ENCODE results near the gene RPL29.

RPL29 gene

DNA sequence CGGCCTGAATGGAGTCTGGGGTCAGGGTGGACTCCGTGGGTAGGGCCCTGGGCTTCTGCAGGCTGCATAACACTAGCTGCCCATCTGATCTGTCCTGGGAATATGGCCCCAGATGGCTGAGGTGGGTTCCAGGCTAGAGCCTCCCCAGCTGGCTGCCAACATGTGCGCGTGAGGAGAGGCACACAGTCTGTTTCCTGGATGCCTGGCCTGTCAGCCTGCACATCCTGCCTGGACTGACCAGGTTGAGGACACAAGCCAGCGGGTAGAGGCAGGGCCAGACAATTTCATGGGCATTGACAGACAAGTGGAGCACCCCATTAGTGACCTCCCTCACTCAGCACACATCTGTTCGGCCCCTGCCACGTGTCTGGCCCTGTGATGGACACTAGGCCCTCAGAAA is 29.8 kb upstream of the RPL29 start:
- DNase-seq (ENCODE audit: low read depth in 2 of 2) = no peak

DNA sequence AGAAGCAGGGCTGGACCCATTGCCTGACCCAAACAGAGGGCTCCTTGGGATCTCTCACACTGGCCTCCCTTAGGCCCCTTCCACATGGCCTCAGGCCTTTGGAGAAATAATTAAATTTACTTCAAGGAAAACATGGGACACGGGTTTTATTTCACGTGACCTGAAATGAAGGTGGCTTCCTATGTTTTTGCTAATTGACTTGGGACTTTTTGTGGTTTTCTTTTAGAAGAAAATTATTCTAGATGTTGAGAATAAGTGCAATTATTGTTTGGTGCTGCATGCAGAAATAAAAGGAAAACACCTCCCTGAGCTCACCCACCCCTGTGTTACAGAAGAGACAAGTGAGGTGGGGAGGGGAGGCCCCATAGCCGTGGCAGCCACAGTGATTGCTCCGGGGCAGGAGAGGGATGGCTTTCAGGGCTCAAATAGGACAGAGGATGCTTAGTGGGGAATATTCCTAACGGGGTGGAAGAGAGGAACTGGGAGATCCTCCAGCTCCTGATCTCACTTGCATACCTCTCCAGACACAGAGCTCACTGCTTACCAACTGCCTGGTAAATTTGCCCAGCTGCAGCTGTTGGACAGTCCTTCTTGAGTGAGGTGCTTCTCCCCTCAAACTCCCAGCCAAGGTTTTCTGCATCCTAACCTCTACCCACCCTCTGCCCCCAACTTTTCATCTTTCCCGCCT is 29.2 kb upstream of the RPL29 start:
- no peak for DNase-seq (ENCODE audit: low read depth in 2 of 2)

DNA sequence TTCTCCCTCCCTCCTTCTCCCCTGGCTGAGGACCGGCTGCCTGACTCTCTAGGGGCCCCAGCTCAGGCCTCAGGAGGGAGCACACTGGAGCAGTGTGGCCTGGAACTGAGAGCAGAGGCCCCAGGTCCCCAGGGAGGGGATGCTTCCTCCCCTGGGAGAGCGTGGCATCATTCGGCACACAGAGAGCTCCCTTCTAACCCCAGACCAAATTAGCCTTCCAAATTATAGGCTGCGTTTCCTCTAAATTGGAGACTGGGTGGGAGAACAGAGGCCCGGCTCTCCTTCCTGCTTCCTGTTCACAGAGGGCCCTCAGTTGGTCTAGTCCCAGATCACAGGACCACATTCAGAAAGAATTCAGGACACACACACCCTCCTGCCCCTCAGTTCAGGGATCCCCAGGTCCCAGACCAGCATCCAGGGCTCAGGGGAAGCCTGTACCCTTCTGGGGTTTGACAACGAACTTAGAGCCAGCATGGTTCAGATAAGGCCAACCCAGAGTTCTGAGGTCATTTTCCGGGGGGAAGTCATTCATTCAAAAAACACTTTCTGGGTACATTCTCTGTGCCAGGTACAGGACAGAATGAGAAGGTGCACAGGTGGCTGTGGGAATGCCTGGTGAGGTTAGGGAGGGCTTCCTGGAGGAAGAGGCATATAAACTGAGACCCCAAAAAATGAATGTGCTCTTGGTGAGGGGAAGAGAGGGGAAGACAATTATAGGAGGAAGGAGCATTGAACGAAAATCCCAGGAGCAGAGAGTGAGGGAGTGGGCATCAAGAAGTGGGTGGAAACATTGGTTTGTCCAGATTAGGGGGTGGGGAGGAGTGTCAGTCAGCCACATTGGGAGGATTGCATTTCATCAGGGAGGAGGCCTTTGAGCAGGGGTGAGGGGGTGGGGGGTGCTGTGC is 28.4 kb upstream of the RPL29 start:
- no peak for DNase-seq (ENCODE audit: low read depth in 2 of 2)

DNA sequence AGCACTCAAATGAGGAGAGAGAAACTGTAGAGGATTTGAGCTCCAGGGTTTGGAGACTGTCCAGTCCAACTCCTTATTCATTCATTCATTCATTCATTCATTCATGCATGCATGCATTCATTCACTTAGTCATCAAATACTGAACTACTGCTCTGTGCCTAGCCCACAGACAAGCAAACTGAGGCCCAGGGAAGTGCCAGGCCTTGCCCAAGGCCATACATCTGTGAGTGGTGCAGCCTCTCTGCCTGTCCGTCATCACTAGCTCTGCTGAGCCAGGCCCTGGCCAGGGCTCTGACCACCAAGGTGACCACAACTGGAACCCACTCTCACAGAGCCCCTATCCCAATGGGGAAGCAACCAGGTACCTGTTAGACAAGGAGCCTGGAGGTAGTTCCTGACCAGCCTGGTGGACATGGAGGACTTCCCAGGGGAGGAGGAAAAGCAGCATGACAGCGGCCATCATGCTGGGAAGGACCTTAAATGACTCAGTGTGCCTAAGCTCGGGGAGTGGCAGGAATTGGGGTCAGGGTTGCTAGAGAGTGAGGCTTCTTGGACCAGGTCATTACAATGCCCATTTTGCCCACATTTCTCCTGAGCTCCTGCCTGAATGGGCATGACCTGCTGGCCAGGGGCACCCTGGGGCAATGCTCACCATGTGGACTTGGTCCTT is 27.5 kb upstream of the RPL29 start:
- DNase-seq (ENCODE audit: low read depth in 2 of 2) = no peak

DNA sequence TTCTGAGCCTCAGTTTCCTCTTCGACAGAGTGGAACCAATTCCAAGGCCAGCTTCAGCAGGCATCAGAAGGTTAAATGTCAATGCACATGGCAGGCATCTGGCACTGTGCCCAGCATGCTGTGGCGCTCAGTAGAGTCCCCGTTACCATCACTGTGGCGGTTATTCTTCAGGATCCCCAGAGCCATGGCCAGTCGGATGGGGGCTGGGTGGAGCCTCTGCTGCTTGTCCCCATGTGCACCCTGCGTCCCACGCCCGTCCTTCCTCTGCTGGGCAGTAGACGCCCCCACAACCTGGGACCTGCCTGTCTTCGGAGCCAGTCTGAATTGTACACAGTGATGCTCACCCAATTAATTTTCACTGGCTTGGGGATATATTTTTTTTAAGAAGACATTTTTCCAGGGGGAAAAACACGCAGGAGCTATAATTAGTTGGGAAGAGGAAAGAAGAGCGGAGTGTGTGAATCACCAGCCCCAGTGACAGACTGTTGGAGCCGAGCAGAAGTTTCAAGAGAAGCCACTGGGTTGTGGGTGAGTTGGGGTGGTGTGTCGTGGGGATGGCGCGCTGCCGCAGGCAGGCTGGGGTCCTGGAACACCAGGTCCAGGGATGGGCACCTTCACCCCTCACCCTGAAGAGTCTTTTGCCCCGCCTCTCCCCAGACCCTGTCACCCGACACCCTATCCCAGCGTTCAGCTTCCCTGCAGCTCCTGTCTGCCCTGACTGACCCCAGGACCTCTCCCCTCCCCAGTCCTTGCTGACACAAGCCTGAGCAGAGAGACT is 26.8 kb upstream of the RPL29 start:
- DNase-seq (ENCODE audit: low read depth in 2 of 2) = no peak

DNA sequence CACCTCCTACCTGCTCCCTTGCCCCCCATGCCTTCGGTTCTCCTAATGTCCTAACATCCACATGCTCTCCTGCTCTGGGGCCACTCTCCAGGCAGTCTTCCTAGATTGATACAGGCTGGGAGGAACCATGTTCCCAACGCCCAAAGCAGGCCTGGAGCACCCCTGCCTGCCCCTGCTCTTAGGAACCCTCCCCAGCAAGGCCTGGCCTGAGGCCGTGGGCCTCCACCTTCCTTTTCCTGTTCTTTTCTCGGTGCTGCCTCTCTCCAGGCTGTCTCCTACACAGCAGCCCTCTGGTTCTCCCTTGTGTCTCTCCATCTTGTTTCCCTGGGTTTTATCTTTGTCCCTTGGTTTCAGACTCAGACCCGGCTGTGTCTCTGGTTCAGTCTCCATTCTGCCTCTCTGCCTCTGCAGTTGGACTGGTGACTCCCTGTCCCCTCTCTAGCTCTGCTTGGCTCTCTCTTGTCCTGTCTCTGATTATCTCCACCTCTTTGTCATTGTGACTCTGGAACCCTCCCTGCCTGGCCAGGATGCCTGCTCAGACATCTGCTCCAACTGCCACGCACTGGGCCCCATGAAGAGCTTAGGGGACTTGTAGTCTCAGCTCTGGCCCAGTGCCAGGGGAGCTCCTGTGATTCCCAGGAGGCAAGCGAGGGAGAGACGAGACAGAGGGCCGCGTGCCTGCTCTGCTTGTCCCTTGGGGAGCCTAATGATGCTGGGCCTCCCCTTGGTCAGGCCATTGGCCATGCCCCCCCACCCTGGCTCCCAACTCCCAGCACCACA is 26.0 kb upstream of the RPL29 start:
- DNase-seq (ENCODE audit: low read depth in 2 of 2) = no peak

DNA sequence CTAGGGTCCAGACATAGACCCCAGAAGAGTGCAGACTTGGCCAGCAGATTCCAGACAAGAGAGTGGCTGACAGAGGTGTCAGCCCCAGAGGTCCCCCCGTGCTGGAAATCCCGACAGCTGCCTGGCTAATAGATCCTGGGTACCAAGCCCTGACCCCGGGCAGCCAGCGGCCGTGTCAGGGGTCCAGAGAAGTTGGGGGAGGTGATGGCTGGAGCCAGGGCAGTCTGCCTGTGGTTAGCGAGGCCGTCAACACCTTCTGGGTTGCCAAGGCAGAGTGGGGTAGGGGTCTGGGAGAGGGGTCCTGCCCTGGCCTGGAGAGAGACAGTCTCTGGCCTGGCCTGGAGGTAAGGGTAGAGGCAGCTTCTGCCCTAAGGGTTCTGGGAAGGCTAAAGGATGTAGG is 25.1 kb upstream of the RPL29 start:
- no peak for DNase-seq (ENCODE audit: low read depth in 2 of 2)

DNA sequence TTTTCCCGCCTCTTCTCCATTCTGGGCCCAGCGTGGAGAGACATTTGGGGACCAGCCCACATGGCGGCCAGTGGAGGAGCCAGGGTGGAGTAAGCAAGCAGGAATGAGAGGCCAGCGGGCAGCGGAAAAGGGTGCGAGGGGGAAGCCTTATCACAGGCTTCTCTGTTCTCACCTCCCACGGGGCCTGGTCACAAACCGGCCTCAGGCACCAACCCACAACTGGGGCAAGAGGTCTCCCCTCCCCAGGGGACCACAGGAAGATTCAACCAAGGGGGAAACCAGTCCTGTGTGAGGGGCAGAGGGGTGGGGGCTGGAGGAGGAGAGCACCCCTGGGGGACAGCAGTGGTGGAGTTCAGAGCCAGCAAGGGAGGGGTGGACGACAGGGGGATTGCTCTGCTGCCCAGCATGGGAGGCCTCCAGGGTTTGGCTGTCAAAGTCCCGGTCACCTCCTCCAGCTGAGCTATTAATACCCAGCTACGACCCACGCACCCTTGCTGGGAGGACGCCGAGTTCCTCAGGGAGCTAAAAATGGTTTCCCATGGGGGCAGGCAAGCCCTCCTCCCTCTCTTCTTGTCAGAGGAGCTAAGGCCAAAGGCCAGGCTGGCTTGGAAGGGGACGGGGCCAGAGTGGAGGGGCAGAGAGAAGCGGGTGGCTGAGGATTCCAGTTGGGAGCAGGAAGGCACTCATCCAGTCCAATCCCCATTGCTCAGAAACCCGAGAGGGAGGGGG is 23.8 kb upstream of the RPL29 start:
- no peak for DNase-seq (ENCODE audit: low read depth in 2 of 2)

DNA sequence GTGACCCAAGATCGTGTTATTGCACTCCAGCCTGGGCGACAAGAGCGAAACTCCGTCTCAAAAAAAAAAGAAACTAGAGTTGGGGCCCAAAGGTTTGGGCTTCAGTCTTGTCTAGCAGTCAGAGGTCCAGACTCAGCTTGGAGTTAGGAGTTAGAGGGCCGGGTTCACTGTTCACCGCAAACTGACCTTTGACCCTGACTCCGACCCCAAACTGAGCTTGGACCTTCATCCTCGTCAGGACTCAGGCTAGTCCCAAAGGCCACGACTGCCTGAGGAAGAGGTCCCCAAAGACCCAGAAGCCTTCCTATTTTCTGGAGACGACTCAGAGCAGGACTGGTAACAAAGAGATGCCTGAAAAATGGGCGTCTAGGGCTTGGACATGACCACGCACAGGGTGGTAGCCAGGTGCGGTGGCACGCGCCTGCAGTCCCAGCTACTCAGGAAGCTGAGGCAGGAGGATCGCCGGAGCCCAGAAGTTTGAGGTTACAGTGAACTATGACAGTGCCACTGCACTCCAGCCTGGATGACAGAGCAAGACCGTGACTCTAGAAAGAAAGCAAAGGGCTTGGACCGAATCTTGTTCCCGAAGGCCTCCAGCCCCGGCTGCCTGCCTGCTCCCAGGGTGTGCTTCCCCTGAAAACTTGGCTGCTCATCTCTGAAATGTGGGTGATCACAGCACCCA is 22.8 kb upstream of the RPL29 start:
- DNase-seq (ENCODE audit: low read depth in 2 of 2) = no peak

DNA sequence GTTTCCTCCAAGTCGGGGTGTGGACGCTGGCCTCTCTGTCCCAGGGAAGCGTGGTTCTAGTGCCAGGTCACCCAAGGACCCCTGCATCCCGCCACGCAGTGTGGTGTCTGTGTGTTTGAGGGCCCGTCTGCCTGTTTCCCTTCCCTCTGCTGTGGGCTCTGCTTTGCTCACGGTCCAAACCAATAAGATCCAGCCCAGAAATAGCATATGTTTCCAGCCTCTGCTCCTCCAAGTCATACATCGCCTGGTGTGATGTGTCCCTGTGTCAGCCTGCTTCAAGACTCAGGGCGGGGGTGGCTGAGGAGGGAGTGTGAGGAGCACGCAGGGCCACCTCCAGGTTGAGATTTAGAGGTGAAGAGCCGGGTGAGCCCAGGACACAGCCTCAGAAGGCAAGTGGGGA is 21.9 kb upstream of the RPL29 start:
- no peak for DNase-seq (ENCODE audit: low read depth in 2 of 2)

DNA sequence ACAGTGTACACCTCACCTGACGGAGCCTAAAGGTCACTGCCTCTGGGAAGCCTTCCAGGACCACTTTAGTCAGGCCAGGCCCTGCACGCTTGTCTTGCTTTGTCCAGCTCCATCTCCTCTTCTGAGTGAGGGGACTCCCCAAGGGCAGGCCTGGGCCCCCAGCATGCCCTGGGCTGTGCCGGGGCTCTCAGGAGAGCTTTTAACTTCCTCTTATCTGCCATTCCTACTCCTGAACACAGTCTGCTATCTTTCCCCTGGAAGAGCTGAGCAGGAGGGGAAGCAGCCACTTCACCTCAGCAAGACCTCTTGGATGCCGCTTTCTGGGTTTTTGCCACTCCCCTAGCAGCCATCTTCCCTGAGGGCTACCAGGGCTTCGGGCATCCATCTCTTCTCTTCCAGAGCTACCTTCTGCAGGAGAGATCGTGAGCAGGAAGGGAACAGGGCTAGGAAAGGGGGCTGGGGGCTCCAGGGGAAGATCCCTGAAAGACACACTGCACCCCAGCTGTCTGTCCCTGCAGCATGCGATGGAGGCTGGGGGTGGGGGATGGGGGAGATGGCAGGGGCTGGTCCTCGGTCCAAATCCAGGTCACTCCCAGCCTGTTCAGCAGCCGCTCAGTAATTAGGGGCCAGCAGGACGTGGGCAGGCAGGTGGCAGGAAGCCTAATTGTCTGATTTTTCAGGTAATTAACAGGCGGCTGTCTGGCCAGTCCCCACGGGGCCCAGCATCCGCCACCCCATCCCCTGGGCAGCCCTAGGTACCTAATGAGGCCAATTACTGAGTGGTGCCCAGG is 19.9 kb upstream of the RPL29 start:
- no peak for DNase-seq (ENCODE audit: low read depth in 2 of 2)

DNA sequence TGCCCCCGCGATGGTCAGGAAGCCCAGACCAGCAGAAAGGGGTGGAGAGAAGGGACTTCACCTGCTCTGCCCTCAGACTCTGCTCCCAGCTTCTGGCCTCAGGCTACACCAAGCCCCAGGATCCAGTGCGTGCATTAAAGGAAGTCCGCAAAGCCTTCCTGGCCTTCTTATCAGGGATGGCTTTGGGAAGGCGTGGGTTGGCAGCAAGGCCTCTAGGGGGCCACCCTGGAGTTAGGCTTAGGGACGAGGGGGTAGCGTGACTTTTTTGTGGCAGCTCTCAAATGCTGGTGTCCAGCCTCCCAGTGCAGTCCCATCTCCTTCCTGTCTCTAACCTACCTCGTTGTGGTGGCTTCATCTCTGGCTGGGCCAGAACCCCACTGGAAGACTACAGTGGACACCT is 18.9 kb upstream of the RPL29 start:
- no peak for DNase-seq (ENCODE audit: low read depth in 2 of 2)

DNA sequence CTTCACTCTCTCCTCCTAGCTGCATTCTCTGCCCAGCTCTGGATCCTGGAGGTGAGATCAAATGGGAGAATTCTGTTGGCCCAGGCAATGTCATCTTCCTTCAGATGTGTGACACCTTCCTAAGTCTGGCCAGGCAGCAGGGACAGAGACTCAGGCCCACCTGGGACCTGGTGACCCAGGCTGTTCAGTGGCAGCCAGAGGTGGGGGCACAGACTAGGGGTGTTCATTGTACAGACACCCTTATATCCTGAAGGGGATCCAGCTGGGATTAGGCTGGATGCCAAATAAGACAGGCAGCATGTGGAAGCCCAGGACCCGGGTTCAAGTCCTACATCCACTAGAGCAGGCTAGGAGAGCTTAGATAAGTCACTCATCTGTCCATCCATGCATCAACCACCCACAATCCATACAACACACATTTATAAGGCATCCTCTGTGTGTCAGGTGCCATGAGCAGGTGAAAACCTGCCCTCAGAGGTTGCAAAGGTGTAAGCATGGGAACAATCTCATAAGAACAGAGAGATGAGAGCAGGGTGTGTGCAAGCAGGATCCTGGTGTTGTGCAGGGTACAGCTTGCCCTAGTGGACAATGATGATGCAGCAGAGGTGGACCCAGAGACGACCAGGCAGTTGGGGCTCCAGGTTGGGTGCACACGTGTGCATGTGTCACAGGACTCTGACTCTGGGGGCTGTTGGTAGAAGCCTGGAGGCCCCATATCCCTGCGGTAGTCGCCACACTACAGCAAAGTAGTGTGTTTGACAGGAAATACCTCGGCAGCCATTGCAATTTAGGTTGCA is 18.3 kb upstream of the RPL29 start:
- DNase-seq (ENCODE audit: low read depth in 2 of 2) = no peak

DNA sequence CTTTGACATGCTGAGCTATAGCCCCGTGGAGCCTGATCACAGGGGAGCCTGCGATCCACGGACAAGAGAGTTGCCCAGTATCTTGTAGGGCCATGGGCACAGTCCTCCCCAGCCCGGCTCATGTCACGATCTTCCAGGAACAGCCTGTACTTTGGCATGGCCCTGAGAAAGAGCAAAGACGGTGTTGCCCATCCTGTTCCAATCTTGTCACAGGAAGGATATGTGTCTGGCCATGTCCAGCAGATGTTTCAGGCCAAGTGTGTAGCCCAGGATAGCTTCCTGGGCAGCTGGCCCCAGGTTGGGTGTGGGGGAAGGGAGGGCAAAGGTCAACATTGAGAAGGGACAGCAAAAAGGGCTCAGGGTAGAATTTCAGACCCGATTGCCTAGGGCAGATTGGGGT is 17.0 kb upstream of the RPL29 start:
- DNase-seq (ENCODE audit: low read depth in 2 of 2) = no peak

DNA sequence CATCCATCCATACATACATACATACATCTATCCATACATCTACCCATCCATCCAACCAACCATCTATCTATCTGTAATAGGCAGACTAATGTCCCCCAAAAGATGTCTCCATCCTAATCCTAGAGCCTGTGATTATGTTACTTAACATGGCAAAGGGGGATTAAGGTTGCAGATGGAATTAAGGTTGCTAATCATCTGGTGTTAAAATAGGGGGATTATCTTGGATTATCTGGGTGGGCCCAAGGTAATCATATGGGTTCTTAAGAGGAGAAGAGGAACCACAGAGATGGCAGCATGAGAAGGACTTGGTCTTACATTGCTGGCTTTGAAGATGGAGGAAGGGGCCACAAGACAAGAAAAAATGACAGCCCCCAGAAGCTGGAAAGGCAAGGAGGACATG is 14.7 kb upstream of the RPL29 start:
- no peak for DNase-seq (ENCODE audit: low read depth in 2 of 2)

DNA sequence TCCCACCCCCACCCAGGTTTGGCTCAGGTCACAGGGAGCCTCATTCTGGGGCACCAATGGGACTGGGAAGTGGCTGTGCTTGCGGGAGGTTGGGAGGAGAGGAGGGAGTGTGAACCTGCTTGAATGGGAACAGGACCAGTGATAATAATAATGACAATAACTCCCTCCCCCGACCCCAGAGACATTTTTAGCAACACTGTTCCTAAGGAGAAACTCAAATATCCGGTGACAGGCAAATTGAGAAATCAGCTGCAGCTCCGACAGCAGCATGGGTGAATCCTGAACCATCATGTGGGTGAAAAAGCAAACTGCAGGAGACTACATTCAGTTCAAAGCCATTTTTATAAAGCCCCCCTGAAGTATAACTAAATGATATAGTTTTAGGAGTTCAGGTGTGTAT is 11.6 kb upstream of the RPL29 start:
- no peak for DNase-seq (ENCODE audit: low read depth in 2 of 2)

DNA sequence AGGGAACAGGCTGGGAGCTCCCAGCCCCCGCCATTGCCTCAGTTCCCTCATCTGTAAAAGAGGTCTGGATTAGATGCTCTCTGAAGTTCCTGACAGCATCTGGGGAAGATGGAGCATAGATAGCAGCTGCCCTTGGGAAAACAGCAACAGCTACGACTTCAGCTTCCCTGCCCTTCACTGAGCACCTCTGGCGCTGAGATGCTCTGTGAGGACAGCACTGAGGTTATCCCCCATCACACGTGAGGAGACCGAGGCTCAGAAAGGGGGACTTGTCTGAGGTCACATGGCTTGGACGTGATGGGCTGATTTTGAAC is 11.1 kb upstream of the RPL29 start:
- no peak for DNase-seq (ENCODE audit: low read depth in 2 of 2)

DNA sequence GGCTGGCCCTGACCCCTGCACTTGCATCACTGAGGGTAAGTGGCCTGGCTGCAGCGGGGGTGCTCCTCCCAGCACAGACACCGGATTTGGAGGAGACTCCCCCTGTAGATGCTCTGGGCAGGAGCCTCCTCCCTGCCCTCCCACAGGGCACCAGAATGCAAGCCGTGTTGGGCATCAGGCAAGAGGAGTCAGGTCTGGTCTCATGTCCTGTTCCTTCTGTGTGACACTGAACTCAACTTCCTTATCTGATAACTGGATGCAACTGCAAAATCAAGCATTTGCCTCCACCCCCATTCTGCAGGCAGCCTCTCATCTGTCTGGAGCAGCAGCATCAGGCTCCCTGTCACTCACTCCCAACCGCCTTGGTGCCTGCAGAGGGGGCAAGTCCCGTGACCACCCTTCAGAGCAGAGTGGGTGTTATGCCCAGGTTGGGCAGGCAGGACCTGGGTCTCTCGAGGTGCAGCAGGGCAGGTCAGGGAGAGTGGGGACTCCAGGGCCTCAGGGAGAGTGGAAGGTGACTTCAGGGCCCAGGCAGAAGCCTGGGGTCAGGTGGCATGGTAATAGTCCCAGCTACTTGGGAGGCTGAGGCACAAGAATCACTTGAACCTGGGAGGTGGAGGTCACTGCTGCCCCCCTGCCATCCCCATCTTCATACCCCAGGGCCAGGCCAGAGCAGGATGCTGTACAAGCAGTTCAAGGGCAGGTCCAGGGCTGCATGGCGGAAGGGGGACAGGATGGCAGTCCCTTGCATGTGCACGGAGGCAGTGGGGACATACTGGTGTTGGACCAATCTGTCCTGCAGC is 10.5 kb upstream of the RPL29 start:
- no peak for DNase-seq (ENCODE audit: low read depth in 2 of 2)
